Peyer's patch (tissue), 4 donors: ENCODE results near the gene ACOT7. TPM values are rescaled to one million over a fixed set of nuclear protein-coding genes. Genes with fewer than 3 reads are reported as not detected.

Experiments used
- DNase-seq, 3 donors: peaks; one replicate each; pipeline ENCODE4 v3.0.0-alpha.2; 2017 to 2019
- H3K27ac ChIP-seq, 4 donors: fragments of 200-600 bp; sonication (generic); one replicate each; pipeline ENCODE4 v1.5.1; 2016 to 2019
- H3K27me3 ChIP-seq, 2 donors: fragments of 200-600 bp; sonication (generic); one replicate each; pipeline ENCODE4 v1.5.1; 2019
- H3K36me3 ChIP-seq, 3 donors: fragments of 200-600 bp; sonication (generic); one replicate each; pipeline ENCODE4 v1.5.1; 2016 to 2019
- H3K4me1 ChIP-seq, 4 donors: fragments of 200-600 bp; sonication (generic); one replicate each; pipeline ENCODE4 v1.5.1; 2016 to 2019
- H3K4me3 ChIP-seq, 4 donors: fragments of 200-600 bp; sonication (generic); 1 replicate in 3 of 4; 2 replicates in 1 of 4; pipeline ENCODE4 v1.5.1; 2016 to 2019; ENCODE audit warnings: mild to moderate bottlenecking in 1 of 4
- H3K9me3 ChIP-seq, 4 donors: fragments of 200-600 bp; sonication (generic); one replicate each; pipeline ENCODE4 v1.5.1; 2016 to 2019; ENCODE audit warnings: mild to moderate bottlenecking in 1 of 4
- POLR2A ChIP-seq, 2 donors: fragments of 450-650 bp; IDR thresholded peaks; one replicate each; pipeline ENCODE4 v1.5.1; 2017; ENCODE audit warnings: antibody characterized with exemption in 2 of 2, mild to moderate bottlenecking in 2 of 2, moderate library complexity in 2 of 2
- total RNA-seq, 4 donors: library from RNA; depleted of rRNA; stranded (reverse); fragments of >200 nt; gene quantifications; one replicate each; pipeline ENCODE4 v1.1.0, GENCODE V29; 2016
- TF ChIP-seq, protein P1 (sequence below), 6 experiments: fragments of 450-650 bp in 4 of 6; fragments of 200-600 bp in 2 of 6; sonication (generic) in 1 of 6; IDR thresholded peaks; one replicate each; pipeline ENCODE4 v1.5.1; 2017 to 2019; ENCODE audit warnings: antibody characterized with exemption in 6 of 6, mild to moderate bottlenecking in 3 of 6, moderate library complexity in 1 of 6

ACOT7 gene
- total RNA-seq, 4 donors from 2014 or later: 38.4 to 93.2 (median 67.1) TPM

DNA sequence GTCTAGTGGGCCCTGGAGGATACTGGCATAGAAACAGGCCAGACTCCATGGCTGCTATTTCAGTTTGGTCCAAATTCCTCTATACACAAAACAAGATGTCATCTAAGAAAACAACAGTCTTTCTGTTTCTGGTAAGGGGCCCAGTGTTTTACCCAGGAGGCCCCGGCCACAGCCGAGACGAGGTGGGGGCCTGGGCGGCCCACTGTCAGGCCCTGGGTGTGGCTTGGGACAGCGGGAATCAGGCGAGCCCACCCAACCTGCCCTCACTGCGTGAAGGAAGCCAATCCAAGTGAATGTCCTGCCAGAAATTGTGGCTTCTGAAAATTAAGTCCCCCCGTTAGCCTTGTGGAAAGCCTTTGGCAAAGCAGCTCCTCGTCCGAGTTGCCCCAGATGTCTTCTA lies 101.5 kb downstream of the ACOT7 start:
- TF ChIP-seq, protein P1, sequence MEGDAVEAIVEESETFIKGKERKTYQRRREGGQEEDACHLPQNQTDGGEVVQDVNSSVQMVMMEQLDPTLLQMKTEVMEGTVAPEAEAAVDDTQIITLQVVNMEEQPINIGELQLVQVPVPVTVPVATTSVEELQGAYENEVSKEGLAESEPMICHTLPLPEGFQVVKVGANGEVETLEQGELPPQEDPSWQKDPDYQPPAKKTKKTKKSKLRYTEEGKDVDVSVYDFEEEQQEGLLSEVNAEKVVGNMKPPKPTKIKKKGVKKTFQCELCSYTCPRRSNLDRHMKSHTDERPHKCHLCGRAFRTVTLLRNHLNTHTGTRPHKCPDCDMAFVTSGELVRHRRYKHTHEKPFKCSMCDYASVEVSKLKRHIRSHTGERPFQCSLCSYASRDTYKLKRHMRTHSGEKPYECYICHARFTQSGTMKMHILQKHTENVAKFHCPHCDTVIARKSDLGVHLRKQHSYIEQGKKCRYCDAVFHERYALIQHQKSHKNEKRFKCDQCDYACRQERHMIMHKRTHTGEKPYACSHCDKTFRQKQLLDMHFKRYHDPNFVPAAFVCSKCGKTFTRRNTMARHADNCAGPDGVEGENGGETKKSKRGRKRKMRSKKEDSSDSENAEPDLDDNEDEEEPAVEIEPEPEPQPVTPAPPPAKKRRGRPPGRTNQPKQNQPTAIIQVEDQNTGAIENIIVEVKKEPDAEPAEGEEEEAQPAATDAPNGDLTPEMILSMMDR (IDR thresholded peaks at IDR 0.05): no peak
- no peak for TF ChIP-seq POLR2A (IDR thresholded peaks at IDR 0.05)
- DNase-seq: no peak
- Histone ChIP-seq H3K4me3 (no peak overlapping the region), H3K9me3 (no peaks in the 10 kb centered on the region), H3K36me3 (peaks cover 0 to 21% (median 0%) of the 10 kb centered on the region in 3 donors), H3K27ac (no peak overlapping the region), H3K4me1 (no peaks in the 10 kb centered on the region), H3K27me3 (no peaks in the 10 kb centered on the region)

DNA sequence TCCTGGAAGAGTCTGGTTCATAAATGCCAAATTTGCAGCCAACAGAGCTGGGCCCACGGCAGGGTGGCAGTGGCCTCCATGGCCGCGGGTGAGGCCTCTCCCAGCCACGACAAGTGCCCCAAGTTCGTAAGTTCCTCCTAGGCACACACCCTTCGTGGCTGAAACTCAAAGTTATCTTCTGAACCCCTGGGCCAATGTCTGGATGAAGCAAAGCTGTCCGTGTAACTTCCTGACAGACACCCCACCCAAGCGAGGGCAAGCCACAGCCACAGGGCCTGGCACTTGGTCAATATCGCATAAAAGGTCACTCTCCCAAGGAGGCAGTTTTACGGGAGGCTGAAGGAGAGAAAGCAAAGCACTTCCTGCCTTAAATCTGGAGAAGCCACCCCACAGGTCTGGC lies 104.9 kb downstream of the ACOT7 start:
- DNase-seq: no peak
- TF ChIP-seq, protein P1 (IDR thresholded peaks at IDR 0.05): no peak
- no peak for TF ChIP-seq POLR2A (IDR thresholded peaks at IDR 0.05)

GRCh38 chr1:6288026-6288425 lies 105.5 kb downstream of the ACOT7 start:
- peaks cover 0 to 4% (median 0%) of the 10 kb centered on the region in 4 donors for H3K4me1 ChIP-seq
- peaks cover 0 to 10% (median 0%) of the 10 kb centered on the region in 3 donors for H3K36me3 ChIP-seq
- DNase-seq: no peak
- H3K27ac ChIP-seq: peak overlapping the region in 1 of 4 donors; percentile 30
- no peak overlapping the region for H3K4me3 ChIP-seq
- no peaks in the 10 kb centered on the region for H3K9me3 ChIP-seq
- no peaks in the 10 kb centered on the region for H3K27me3 ChIP-seq
- TF ChIP-seq POLR2A (IDR thresholded peaks at IDR 0.05): no peak
- TF ChIP-seq, protein P1 (IDR thresholded peaks at IDR 0.05): no peak

More for the DNA sequence above, 104.9 kb downstream of the ACOT7 start:
- Histone ChIP-seq H3K27ac (peak overlapping the region in 1 of 4 donors; percentile 30), H3K36me3 (peaks cover 0 to 11% (median 0%) of the 10 kb centered on the region in 3 donors), H3K9me3 (no peaks in the 10 kb centered on the region), H3K27me3 (no peaks in the 10 kb centered on the region), H3K4me1 (no peaks in the 10 kb centered on the region), H3K4me3 (no peak overlapping the region)

DNA sequence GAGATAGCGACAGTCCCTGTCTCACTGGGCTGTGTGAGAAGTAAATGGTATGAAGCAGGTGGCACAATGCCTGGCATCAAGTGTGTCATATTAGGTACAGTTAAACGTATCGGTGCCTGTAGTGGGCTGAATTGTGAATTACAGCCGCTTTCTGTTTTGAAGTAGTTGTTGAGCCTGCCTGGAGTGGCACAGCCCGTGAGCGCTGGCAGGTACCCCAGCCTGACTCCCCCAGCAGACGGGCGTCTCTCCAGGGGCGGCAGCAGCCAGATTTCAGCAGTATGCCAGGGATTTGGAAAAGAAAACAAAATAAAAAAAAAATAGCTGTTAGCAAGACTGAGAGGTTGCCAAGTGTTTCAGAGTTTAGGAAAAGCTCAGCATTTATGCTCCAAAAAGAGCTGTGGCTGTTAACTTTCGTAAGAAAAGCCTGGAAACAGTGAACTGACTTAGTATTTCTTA lies 106.1 kb downstream of the ACOT7 start:
- peaks cover 0 to 6% (median 0%) of the 10 kb centered on the region in 4 donors for H3K4me1 ChIP-seq
- TF ChIP-seq, protein P1 (IDR thresholded peaks at IDR 0.05): no peak
- TF ChIP-seq POLR2A (IDR thresholded peaks at IDR 0.05): no peak
- peaks cover 0 to 10% (median 0%) of the 10 kb centered on the region in 3 donors for H3K36me3 ChIP-seq
- no peak for DNase-seq
- no peaks in the 10 kb centered on the region for H3K27me3 ChIP-seq
- no peak overlapping the region for H3K27ac ChIP-seq
- H3K9me3 ChIP-seq: no peaks in the 10 kb centered on the region
- H3K4me3 ChIP-seq: no peak overlapping the region

GRCh38 chr1:6287029-6287428 lies 106.5 kb downstream of the ACOT7 start:
- peaks cover 0 to 11% (median 0%) of the 10 kb centered on the region in 4 donors for H3K4me1 ChIP-seq
- H3K27me3 ChIP-seq: no peaks in the 10 kb centered on the region
- TF ChIP-seq, protein P1 (IDR thresholded peaks at IDR 0.05): no peak
- TF ChIP-seq POLR2A (IDR thresholded peaks at IDR 0.05): no peak
- H3K9me3 ChIP-seq: no peaks in the 10 kb centered on the region
- DNase-seq: no peak
- no peak overlapping the region for H3K4me3 ChIP-seq
- H3K36me3 ChIP-seq: peaks cover 0 to 9% (median 0%) of the 10 kb centered on the region in 3 donors
- H3K27ac ChIP-seq: no peak overlapping the region
